SK-N-SH treated with all-trans-retinoic acid at 6 μM for 48 hours (cell line): Measurements from ENCODE around the gene NOA1.

ENCODE experiments used
- ATAC-seq: fragments of 200-7000 bp; cut with Tn5 transposase; 3 replicates; pipeline ENCODE4 v1.9.1; 2020; ENCODE audit warnings: mild to moderate bottlenecking, moderate library complexity
- ARNTL ChIP-seq: fragments of 450-650 bp; formaldehyde crosslinking; IDR thresholded peaks from 2 replicates; pipeline ENCODE4 v1.5.0; 2020; ENCODE audit warnings: low read depth, mild to moderate bottlenecking, moderate library complexity, borderline replicate concordance
- BACH2 ChIP-seq: fragments of 250-450 bp; sonication (Bioruptor Pico); IDR thresholded peaks from 2 replicates; pipeline ENCODE4 v1.9.0; 2021; ENCODE audit warnings: mild to moderate bottlenecking, borderline replicate concordance
- CSDC2 ChIP-seq: fragments of 250-450 bp; sonication (Bioruptor Pico); IDR thresholded peaks from 2 replicates; pipeline ENCODE4 v1.5.0; 2020; ENCODE audit warnings: mild to moderate bottlenecking, moderate library complexity
- ESRRG ChIP-seq: fragments of 250-450 bp; sonication (Bioruptor Pico); IDR thresholded peaks from 2 replicates; pipeline ENCODE4 v1.6.1; 2021; ENCODE audit warnings: mild to moderate bottlenecking
- GLIS3 ChIP-seq: fragments of 250-450 bp; sonication (Bioruptor Pico); IDR thresholded peaks from 2 replicates; pipeline ENCODE4 v1.5.0; 2020; ENCODE audit warnings: mild to moderate bottlenecking, moderate library complexity
- ISL1 ChIP-seq: fragments of 250-450 bp; sonication (Bioruptor Pico); IDR thresholded peaks from 2 replicates; pipeline ENCODE4 v2.1.2; 2022; ENCODE audit warnings: mild to moderate bottlenecking, moderate library complexity
- OSR1 ChIP-seq: fragments of 250-450 bp; sonication (Bioruptor Pico); IDR thresholded peaks from 2 replicates; pipeline ENCODE4 v1.8.0; 2022; ENCODE audit warnings: moderate library complexity, mild to moderate bottlenecking, inconsistent platforms
- PPARA ChIP-seq: fragments of 250-450 bp; sonication (Bioruptor Pico); IDR thresholded peaks from 2 replicates; pipeline ENCODE4 v1.5.0; 2020; ENCODE audit warnings: mild to moderate bottlenecking, borderline replicate concordance
- RARB ChIP-seq: fragments of 250-450 bp; sonication (Bioruptor Pico); IDR thresholded peaks from 2 replicates; pipeline ENCODE4 v1.8.0; 2021; ENCODE audit warnings: mild to moderate bottlenecking, moderate library complexity
- SNAI2 ChIP-seq: fragments of 250-450 bp; sonication (Bioruptor Pico); IDR thresholded peaks from 2 replicates; pipeline ENCODE4 v1.5.0; 2020; ENCODE audit warnings: mild to moderate bottlenecking, moderate library complexity
- TCF4 ChIP-seq: fragments of 250-450 bp; sonication (Bioruptor Pico); IDR thresholded peaks from 2 replicates; pipeline ENCODE4 v1.8.0; 2021; ENCODE audit warnings: mild to moderate bottlenecking, moderate library complexity, borderline replicate concordance
- ZFP30 ChIP-seq: fragments of 450-650 bp; formaldehyde crosslinking; IDR thresholded peaks from 2 replicates; pipeline ENCODE4 v1.5.0; 2022; ENCODE audit warnings: mild to moderate bottlenecking, moderate library complexity
- ZNF565 ChIP-seq: fragments of 450-650 bp; formaldehyde crosslinking; conservative IDR thresholded peaks from 2 replicates; pipeline ENCODE4 v1.5.0; 2020; ENCODE audit warnings: low read depth, mild to moderate bottlenecking, moderate library complexity
- ZNF70 ChIP-seq: fragments of 450-650 bp; formaldehyde crosslinking; IDR thresholded peaks from 2 replicates; pipeline ENCODE4 v1.5.0; 2020; ENCODE audit warnings: mild to moderate bottlenecking, moderate library complexity
- ZNF8 ChIP-seq: fragments of 450-650 bp; formaldehyde crosslinking; IDR thresholded peaks from 2 replicates; pipeline ENCODE4 v1.5.0; 2020; ENCODE audit warnings: mild to moderate bottlenecking, moderate library complexity
- TF ChIP-seq, protein P1 (sequence below): fragments of 250-450 bp; sonication (Bioruptor Pico); IDR thresholded peaks from 2 replicates; pipeline ENCODE4 v1.8.0; 2021; ENCODE audit warnings: low read depth, mild to moderate bottlenecking, moderate library complexity, borderline replicate concordance
- TF ChIP-seq, protein P2 (sequence below): fragments of 250-450 bp; sonication (Bioruptor Pico); IDR thresholded peaks from 2 replicates; pipeline ENCODE4 v1.5.1; 2020; ENCODE audit warnings: low read depth, mild to moderate bottlenecking, moderate library complexity
- TF ChIP-seq, protein P3 (sequence below): fragments of 250-450 bp; sonication (Bioruptor Pico); IDR thresholded peaks from 2 replicates; pipeline ENCODE4 v1.8.0; 2020; ENCODE audit warnings: mild to moderate bottlenecking, moderate library complexity, borderline replicate concordance
- TF ChIP-seq, protein P4 (sequence below): fragments of 250-450 bp; sonication (Bioruptor Pico); IDR thresholded peaks from 2 replicates; pipeline ENCODE4 v1.5.0; 2020; ENCODE audit warnings: mild to moderate bottlenecking, moderate library complexity

Gene NOA1

DNA sequence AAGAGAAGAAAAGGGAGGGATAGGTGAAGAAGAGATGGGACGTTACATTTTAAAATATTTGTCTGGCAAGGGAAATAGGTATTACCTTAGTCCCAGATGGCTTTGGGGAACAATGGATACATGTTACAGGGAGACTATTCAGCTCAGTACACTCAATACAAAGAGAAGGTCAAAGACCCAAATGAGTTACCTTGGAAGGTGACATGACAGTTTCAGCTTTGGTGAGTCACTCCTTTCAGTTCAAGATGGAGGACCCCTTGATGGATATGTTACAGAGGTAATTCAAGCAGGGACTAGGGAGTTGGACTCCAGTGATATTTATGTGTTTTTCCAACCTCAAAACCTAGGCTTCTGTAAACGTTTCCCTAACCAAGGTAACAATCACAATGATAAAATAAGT, 5.0 kb downstream of the NOA1 start:
- no peak for ATAC-seq
- no peak for TF ChIP-seq ZFP30 (CRISPR knock-in tag)
- TF ChIP-seq GLIS3: no peak
- TF ChIP-seq ARNTL (CRISPR knock-in tag): no peak
- TF ChIP-seq CSDC2: no peak
- TF ChIP-seq PPARA (CRISPR knock-in tag): no peak
- TF ChIP-seq, protein P1, sequence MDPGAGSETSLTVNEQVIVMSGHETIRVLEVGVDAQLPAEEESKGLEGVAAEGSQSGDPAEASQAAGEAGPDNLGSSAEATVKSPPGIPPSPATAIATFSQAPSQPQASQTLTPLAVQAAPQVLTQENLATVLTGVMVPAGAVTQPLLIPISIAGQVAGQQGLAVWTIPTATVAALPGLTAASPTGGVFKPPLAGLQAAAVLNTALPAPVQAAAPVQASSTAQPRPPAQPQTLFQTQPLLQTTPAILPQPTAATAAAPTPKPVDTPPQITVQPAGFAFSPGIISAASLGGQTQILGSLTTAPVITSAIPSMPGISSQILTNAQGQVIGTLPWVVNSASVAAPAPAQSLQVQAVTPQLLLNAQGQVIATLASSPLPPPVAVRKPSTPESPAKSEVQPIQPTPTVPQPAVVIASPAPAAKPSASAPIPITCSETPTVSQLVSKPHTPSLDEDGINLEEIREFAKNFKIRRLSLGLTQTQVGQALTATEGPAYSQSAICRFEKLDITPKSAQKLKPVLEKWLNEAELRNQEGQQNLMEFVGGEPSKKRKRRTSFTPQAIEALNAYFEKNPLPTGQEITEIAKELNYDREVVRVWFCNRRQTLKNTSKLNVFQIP (CRISPR knock-in tag): no peak
- TF ChIP-seq, protein P2, sequence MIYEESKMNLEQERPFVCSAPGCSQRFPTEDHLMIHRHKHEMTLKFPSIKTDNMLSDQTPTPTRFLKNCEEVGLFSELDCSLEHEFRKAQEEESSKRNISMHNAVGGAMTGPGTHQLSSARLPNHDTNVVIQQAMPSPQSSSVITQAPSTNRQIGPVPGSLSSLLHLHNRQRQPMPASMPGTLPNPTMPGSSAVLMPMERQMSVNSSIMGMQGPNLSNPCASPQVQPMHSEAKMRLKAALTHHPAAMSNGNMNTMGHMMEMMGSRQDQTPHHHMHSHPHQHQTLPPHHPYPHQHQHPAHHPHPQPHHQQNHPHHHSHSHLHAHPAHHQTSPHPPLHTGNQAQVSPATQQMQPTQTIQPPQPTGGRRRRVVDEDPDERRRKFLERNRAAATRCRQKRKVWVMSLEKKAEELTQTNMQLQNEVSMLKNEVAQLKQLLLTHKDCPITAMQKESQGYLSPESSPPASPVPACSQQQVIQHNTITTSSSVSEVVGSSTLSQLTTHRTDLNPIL: no peak
- TF ChIP-seq, protein P3, sequence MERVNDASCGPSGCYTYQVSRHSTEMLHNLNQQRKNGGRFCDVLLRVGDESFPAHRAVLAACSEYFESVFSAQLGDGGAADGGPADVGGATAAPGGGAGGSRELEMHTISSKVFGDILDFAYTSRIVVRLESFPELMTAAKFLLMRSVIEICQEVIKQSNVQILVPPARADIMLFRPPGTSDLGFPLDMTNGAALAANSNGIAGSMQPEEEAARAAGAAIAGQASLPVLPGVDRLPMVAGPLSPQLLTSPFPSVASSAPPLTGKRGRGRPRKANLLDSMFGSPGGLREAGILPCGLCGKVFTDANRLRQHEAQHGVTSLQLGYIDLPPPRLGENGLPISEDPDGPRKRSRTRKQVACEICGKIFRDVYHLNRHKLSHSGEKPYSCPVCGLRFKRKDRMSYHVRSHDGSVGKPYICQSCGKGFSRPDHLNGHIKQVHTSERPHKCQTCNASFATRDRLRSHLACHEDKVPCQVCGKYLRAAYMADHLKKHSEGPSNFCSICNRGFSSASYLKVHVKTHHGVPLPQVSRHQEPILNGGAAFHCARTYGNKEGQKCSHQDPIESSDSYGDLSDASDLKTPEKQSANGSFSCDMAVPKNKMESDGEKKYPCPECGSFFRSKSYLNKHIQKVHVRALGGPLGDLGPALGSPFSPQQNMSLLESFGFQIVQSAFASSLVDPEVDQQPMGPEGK (CRISPR knock-in tag): no peak
- no peak for TF ChIP-seq ZNF565 (CRISPR knock-in tag)

DNA sequence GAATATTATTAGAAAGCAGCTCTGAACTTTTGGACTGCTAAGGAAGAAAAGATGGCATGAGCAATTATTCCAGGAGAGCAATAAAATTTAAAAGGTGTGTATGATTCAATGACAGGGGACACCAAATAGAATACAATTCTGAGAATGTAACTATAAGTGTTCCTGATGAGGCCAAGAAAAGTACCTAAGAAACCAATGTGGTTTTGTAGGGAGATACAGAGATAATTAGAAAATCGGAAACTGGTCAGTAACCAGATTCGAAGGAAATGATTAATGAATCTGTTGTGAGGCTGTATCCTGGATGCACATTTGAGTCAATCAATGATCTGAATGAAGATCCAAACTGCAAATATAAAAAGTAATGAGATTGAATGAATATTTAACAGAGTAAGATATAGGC, 6.0 kb downstream of the NOA1 start:
- TF ChIP-seq TCF4 (CRISPR knock-in tag): no peak
- TF ChIP-seq ZFP30 (CRISPR knock-in tag): no peak
- no peak for TF ChIP-seq ZNF70 (CRISPR knock-in tag)
- TF ChIP-seq ESRRG (CRISPR knock-in tag): no peak
- TF ChIP-seq OSR1 (CRISPR knock-in tag): no peak
- no peak for ATAC-seq

DNA sequence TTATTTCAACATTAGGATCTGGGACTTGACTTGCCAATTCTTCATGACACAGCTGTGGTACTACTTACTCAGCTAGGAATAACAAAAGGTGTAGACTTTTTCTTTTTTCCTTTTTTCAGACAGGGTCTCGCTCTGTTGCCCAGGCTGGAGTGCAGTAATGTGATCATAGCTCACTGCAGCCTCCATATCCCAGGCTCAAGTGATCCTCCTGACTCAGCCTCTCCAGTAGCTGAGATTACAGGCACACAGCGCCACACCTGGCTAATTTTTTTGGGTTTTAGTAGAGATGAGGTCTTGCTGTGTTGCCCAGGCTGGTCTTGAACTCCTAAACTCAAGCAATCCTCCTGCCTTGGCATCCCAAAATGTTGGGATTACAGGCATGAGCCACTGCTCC, 16.3 kb downstream of the NOA1 start:
- TF ChIP-seq PPARA (CRISPR knock-in tag) (no peak), ISL1 (CRISPR knock-in tag) (no peak), BACH2 (CRISPR knock-in tag) (no peak), OSR1 (CRISPR knock-in tag) (no peak), TCF4 (CRISPR knock-in tag) (no peak), ZNF8 (no peak)
- TF ChIP-seq, all 23 proteins: peak for 0
- ATAC-seq: no peak

DNA sequence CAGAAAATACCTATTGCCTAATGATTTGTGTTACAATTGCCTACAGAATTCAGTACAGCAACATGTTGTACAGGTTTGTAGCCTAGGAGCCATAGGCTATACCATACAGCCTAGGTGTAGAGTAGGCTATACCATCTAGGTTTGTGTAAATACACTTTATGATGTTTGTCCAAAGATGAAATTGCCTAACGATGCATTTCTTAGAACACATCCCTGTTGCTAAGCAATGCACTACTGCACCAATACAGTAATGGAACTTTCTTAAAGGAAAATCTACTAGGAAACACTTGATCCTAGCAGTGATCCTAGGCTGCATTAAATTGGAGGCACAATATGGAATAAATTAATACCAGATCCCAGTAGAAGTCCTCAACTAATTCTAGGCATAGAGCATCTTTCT, 18.3 kb downstream of the NOA1 start:
- no peak for ATAC-seq

More for the DNA sequence above, 18.3 kb downstream of the NOA1 start:
- TF ChIP-seq, protein P2: no peak
- TF ChIP-seq RARB (CRISPR knock-in tag) (no peak), ZNF8 (no peak), BACH2 (CRISPR knock-in tag) (no peak), ZNF565 (CRISPR knock-in tag) (no peak), ZFP30 (CRISPR knock-in tag) (no peak), GLIS3 (no peak), SNAI2 (CRISPR knock-in tag) (no peak), TCF4 (CRISPR knock-in tag) (no peak), PPARA (CRISPR knock-in tag) (no peak), ZNF70 (CRISPR knock-in tag) (no peak), ESRRG (CRISPR knock-in tag) (no peak)
- TF ChIP-seq, protein P3 (CRISPR knock-in tag): no peak
- TF ChIP-seq, protein P4, sequence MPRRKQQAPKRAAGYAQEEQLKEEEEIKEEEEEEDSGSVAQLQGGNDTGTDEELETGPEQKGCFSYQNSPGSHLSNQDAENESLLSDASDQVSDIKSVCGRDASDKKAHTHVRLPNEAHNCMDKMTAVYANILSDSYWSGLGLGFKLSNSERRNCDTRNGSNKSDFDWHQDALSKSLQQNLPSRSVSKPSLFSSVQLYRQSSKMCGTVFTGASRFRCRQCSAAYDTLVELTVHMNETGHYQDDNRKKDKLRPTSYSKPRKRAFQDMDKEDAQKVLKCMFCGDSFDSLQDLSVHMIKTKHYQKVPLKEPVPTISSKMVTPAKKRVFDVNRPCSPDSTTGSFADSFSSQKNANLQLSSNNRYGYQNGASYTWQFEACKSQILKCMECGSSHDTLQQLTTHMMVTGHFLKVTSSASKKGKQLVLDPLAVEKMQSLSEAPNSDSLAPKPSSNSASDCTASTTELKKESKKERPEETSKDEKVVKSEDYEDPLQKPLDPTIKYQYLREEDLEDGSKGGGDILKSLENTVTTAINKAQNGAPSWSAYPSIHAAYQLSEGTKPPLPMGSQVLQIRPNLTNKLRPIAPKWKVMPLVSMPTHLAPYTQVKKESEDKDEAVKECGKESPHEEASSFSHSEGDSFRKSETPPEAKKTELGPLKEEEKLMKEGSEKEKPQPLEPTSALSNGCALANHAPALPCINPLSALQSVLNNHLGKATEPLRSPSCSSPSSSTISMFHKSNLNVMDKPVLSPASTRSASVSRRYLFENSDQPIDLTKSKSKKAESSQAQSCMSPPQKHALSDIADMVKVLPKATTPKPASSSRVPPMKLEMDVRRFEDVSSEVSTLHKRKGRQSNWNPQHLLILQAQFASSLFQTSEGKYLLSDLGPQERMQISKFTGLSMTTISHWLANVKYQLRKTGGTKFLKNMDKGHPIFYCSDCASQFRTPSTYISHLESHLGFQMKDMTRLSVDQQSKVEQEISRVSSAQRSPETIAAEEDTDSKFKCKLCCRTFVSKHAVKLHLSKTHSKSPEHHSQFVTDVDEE (CRISPR knock-in tag): no peak
- TF ChIP-seq, protein P1 (CRISPR knock-in tag): no peak
